Activated T-helper 17 cell treated with anti-CD3 and anti-CD28 coated beads, Interleukin-2, amount 50 U/mL, for 72 hours (primary cell): ENCODE data around the gene RD3L. TPM values are rescaled to one million over a fixed set of nuclear protein-coding genes. Genes with fewer than 3 reads are reported as not detected.
A peak's percentile ranks its signal among the peaks of the same experiment; 100 is the strongest.

Experiments
- ATAC-seq: fragments of 150-1000 bp; cut with Tn5 transposase; replicated peaks from 2 replicates; pipeline ENCODE4 v1.10.0; 2021; ENCODE audit warnings: mild to moderate bottlenecking, moderate library complexity
- H3K27ac Mint-ChIP-seq: one replicate; pipeline ENCODE4 v1.8.0; 2022; ENCODE audit warnings: mixed read lengths
- H3K27me3 Mint-ChIP-seq: one replicate; pipeline ENCODE4 v1.8.0; 2022; ENCODE audit warnings: mixed read lengths
- H3K36me3 Mint-ChIP-seq: one replicate; pipeline ENCODE4 v1.8.0; 2022; ENCODE audit warnings: low read depth, mild to moderate bottlenecking, mixed read lengths
- H3K4me1 Mint-ChIP-seq: one replicate; pipeline ENCODE4 v1.8.0; 2022; ENCODE audit warnings: mixed read lengths
- H3K4me3 Mint-ChIP-seq: one replicate; pipeline ENCODE4 v1.8.0; 2022; ENCODE audit warnings: mild to moderate bottlenecking, mixed read lengths
- H3K9me3 Mint-ChIP-seq: one replicate; pipeline ENCODE4 v1.8.0; 2022; ENCODE audit warnings: mixed read lengths
- total RNA-seq, 2 donors: library from RNA; stranded (reverse); gene quantifications; one replicate each; pipeline ENCODE4 v1.2.3, GENCODE V29; 2022

Gene RD3L
- total RNA-seq, 2 donors from 2014 or later = not detected

DNA sequence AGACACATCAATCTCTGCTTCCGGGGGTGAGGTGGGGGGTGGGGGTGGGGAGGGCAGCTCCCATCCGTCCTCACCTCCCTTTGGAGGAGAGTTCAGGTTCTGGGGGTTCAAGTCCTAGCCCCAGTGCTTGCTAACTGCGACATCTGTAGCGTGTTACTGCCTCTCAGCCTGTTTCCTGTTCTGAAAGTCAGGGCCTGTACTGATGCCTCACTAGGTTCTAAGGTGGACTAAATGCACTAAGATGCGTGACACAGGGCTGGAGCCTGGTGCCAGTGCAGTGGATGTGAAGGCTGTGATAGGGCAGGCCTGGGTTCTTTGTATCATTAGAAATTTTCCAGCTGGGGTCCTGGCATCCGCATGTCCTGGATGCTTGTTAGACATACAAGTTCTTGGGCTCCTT, 31.3 kb downstream of the RD3L start:
- H3K36me3 Mint-ChIP-seq = peaks cover 49% of the 10 kb centered on the region
- H3K9me3 Mint-ChIP-seq = no peaks in the 10 kb centered on the region
- H3K27me3 Mint-ChIP-seq = peaks cover 2% of the 10 kb centered on the region
- no peak overlapping the region for H3K4me3 Mint-ChIP-seq
- peaks cover 6% of the 10 kb centered on the region for H3K4me1 Mint-ChIP-seq
- ATAC-seq = no peak
- H3K27ac Mint-ChIP-seq = no peak overlapping the region

DNA sequence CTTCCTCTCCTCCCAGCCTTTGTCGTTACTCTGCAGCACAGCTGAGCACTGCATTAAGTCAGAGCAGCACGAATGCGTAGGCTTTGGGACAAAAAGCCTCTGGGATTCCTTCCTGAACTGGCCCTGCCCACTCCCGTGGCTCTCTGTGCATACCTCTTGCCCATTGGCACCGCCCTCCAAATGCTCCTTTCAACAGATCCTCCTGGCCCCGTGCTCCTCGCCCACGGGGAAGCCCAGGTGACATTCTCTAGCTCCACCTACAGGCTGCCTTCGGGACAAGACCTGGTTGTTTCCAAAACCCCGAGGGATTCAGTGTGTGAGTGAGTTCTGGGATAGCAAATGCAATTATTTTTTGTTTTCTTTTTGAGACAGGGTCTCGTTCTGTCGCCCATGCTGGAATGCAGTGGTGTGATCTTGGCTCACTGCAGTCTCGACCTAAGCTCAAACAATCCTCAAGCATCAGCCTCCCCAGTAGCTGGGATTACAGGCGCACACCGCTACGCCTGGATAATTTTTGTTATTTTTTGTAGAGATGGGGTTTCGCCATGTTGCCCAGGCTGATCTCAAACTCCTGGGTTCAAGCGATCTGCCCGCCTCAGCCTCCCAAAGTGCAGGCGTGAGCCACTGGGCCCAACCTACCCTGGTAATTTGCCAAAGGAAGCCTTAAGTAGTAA, 31.9 kb downstream of the RD3L start:
- H3K4me3 Mint-ChIP-seq = peak overlapping the region; percentile 16

DNA sequence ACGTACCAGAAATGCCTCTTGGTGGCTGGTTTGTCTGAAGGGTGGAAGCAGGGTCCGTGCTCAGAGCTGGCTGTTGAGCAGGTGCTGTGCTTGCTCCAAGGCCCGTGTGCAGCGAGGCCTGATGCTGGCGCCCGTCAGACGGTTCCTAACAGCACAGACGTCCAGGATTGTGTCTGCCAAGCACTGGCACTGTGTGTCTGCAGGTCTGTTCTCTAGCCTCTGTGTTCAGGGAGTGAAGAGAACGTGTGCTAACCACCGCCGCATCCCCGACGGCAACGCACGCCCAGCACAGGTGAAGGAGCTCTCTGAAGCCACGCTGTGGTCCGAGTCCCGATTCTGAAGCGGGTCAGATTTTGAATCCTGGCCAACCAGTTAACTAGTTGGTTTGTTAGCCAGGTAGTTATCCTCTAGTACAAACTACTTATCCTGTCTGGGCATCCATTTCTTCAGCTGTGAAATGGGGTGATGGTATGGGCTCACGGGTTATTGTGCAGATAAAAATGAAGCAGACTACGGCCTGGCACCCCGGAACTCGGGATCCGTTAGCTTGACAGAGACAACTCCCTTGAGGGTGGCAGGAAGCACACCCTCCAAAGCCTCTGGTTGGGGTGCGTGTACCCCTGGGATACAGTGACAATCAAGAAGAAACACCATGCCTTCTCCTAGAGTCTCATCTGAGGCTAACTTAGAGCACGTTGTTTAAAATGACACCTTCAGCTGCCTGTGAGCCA, 32.6 kb downstream of the RD3L start:
- peaks cover 3% of the 10 kb centered on the region for H3K27me3 Mint-ChIP-seq
- no peaks in the 10 kb centered on the region for H3K9me3 Mint-ChIP-seq
- H3K4me3 Mint-ChIP-seq = peak overlapping the region; percentile 16
- ATAC-seq = no peak
- H3K36me3 Mint-ChIP-seq = peaks cover 36% of the 10 kb centered on the region
- H3K4me1 Mint-ChIP-seq = peaks cover 6% of the 10 kb centered on the region
- peak overlapping the region; percentile 26 for H3K27ac Mint-ChIP-seq

More for the DNA sequence above, 31.9 kb downstream of the RD3L start:
- Mint-ChIP-seq H3K36me3 (peaks cover 43% of the 10 kb centered on the region), H3K4me1 (peaks cover 6% of the 10 kb centered on the region), H3K27ac (peak overlapping the region; percentile 26), H3K9me3 (no peaks in the 10 kb centered on the region), H3K27me3 (peaks cover 3% of the 10 kb centered on the region)
- peak; percentile 97 for ATAC-seq

DNA sequence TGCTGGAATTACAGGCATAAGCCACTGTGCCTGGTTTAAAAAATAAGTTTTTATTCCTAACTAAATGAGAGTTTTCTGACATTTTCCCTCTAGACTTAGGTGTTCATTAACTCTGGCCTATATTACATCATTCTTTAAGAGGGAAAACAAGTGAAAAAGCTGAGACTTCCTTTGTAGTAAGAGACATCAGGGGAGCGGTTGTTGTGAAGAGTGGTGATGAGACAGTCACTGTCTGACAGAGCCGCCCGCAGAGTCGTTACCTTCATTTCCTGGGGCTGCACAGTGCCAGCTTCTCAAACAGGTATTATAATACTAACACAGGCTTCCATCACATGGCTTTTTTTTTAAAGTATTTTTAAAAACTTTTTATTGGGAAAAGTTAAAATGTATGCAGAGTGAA, 33.7 kb downstream of the RD3L start:
- Mint-ChIP-seq H3K4me1 (peaks cover 6% of the 10 kb centered on the region), H3K36me3 (peaks cover 25% of the 10 kb centered on the region), H3K9me3 (no peaks in the 10 kb centered on the region), H3K27ac (no peak overlapping the region), H3K27me3 (peaks cover 3% of the 10 kb centered on the region), H3K4me3 (no peak overlapping the region)
- ATAC-seq = no peak

DNA sequence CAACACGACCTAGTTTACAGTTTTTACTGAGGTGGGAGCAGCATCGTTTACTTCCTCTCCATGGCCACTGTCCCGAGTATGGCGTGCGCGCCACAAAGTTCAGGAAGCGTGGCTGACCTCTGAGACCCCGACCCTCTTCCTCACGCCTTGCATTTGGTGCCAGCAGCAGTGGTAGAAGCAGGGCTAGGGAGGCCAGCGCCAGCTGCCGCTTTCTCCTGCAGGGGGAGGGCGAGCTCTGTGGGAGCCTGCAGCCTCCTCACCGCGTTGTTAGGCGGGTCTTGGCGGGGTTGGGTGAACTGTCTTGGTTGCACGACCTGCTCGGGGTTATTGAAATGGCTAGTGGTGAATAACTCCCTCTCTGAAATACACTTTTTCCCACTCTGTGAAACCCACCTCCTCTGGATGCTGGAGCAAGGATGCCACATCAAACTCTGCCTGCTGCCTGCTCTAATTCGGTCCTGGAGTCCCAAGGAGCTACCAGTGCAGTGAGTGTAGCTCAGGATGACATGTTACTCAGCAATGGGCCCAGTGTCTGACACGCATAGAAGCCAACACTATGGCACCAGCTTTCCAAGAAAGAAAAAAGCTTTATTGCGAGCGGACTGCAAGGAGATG, 36.4 kb downstream of the RD3L start:
- Mint-ChIP-seq H3K36me3 (peaks cover 6% of the 10 kb centered on the region), H3K4me3 (no peak overlapping the region), H3K27ac (no peak overlapping the region), H3K27me3 (peaks cover 3% of the 10 kb centered on the region), H3K9me3 (no peaks in the 10 kb centered on the region), H3K4me1 (peaks cover 6% of the 10 kb centered on the region)
- no peak for ATAC-seq

DNA sequence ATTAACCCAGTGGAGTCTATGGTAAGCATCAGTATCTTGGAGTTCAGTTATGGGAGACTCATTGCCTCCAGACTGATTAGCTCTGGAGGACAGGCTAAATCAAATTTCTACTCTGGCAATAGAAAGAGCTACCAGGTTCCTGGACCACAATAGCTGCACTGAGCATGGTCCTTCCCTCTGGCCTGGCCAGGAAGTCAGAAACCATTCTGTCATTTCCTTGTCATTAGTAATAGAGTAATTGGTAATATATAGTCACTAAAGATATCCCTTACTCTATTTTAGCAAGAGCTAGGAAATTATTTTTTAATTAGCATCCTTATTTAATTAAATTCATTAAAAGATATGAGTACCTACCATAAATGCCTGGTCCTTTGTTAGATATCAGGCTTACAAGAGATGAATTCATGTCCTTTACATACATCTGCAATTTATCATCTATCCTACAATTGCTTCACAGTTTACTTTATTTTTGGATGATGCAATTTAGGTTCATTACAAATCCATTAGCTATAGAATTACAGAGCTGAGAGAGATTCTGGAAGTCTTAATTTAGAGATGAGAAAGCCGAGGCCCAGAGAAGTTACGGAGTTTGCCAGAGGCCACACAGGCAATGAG, 37.7 kb downstream of the RD3L start:
- Mint-ChIP-seq H3K9me3 (no peaks in the 10 kb centered on the region), H3K36me3 (peaks cover 6% of the 10 kb centered on the region), H3K4me1 (no peaks in the 10 kb centered on the region), H3K27ac (no peak overlapping the region), H3K4me3 (no peak overlapping the region), H3K27me3 (peaks cover 3% of the 10 kb centered on the region)
- no peak for ATAC-seq

DNA sequence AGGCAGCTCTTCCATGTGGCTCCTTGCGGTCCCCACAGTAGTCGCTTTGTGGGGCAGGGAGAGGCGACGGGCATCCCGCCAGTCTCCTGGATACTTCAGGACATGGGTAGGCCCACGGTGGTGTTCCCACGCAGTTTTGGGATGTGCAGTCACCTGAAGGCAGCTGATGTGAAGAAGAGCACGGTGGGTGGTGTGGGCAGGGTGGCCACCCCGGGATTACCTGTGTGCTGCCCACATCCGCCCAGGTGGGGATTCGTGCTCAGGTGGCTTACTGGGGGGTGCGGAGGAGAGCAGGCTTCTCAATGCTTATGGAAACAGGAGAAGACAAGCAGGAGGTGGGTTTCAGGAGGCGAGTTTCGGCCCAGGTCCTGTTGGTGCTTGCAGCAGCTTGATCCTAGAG, 42.5 kb downstream of the RD3L start:
- Mint-ChIP-seq H3K27ac (no peak overlapping the region), H3K9me3 (no peaks in the 10 kb centered on the region), H3K4me1 (no peaks in the 10 kb centered on the region), H3K27me3 (no peaks in the 10 kb centered on the region), H3K4me3 (no peak overlapping the region), H3K36me3 (no peaks in the 10 kb centered on the region)
- ATAC-seq = no peak

DNA sequence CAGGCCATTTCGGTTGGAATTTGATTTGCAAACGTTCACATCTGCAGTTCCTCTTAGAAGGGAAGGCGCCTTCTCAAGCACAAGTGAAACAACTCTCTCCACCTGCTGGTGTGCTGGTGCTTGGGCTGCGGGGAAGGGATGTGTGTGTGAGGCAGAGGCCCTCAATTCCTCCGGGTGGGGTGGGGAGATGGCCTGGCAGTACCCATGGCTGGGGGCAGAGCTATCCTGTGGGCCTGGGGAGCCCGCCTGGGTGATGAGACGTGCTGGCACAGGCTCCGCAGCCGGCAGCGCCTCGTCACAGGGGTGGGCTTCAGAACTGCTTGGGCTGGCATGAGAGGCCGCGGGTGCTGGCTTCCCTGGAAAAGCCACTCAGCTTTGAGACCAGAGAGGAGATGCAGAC, 43.0 kb downstream of the RD3L start:
- H3K27me3 Mint-ChIP-seq = no peaks in the 10 kb centered on the region
- no peaks in the 10 kb centered on the region for H3K4me1 Mint-ChIP-seq
- H3K4me3 Mint-ChIP-seq = no peak overlapping the region
- no peaks in the 10 kb centered on the region for H3K36me3 Mint-ChIP-seq
- no peak overlapping the region for H3K27ac Mint-ChIP-seq
- no peak for ATAC-seq
- H3K9me3 Mint-ChIP-seq = no peaks in the 10 kb centered on the region

DNA sequence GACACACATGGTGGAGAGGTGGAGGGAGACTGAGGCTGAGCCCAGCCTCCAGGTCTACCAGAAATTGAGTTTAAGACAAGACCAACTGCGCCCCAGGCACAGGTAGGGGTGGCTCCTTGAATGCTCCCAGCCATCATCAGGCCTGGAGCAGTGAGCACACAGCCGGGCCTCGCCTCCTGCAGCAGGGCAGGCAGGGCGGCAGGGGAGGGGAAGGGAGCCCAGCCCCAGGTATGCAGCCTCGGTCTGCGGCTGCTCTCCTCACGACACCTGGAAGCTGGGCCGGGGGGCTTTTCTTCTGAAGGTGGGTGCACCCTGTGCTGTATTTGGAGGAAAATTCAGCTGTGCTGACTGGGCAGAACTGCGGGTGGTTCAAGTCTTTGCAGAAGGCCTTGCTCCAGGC, 43.6 kb downstream of the RD3L start:
- H3K27ac Mint-ChIP-seq = no peak overlapping the region
- ATAC-seq = no peak
- no peaks in the 10 kb centered on the region for H3K9me3 Mint-ChIP-seq
- no peak overlapping the region for H3K4me3 Mint-ChIP-seq
- H3K36me3 Mint-ChIP-seq = no peaks in the 10 kb centered on the region
- no peaks in the 10 kb centered on the region for H3K4me1 Mint-ChIP-seq
- no peaks in the 10 kb centered on the region for H3K27me3 Mint-ChIP-seq

DNA sequence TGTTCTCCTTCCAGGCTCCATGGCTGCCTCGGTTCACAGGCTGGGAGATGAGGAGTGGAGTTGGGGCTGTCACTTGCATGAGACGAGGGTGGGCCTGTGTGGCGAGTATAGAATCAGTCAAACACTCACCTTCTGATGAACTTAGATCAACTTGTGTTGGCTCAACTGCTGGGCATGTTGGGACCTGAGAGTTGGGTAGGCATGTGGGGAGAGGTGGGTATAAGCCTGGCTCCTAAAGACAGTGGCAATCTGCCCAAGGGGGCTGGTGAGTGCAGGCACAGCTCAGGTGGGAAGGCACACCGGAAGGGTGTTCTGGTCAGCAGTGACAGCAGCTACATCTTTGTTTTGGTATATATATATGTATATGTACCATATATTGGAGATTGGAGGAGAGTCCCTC, 44.1 kb downstream of the RD3L start:
- Mint-ChIP-seq H3K27ac (peak overlapping the region; percentile 64), H3K27me3 (no peaks in the 10 kb centered on the region), H3K4me3 (no peak overlapping the region), H3K9me3 (no peaks in the 10 kb centered on the region), H3K36me3 (no peaks in the 10 kb centered on the region), H3K4me1 (no peaks in the 10 kb centered on the region)
- no peak for ATAC-seq

DNA sequence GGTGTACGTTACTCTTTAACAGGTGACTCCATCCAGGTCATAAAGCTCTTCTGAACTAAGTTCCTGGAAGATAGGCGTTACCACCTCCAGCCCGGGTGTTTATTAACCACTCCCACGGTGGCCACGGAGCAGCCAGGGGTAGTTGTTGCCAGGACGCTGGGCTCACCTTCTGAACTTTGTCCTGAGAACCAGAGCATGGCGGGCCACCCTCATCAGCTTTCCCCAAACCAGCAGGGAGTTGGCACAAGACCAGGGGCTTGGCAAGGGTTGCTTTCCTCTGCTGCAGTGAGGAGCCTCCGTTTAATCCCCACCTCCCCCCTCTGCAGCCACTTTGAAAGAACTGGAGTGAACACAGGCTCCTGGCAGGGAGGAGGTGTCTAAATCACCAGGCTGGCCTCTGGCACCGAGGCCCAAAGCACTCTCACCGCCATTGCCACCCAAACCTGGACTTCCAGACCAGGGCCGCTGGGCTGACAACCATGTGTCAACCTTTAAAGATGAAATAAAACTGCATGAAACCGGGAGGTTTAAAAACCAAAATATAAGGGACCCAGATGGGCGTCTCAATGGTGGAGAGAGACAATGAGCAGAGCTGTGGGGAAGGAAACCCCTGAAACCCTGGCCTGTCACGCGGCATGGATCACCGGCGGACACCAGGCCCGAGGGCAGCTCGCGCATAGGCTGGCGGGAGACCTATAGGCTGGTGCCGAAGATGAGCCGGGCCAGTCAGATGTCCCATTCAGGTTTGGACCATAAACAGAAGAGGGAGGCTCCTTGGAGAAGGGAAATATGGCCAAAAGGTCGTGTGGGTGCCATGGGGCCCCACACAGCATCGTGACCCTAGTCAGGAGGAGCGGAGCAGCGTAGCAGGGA, 45.0 kb downstream of the RD3L start:
- ATAC-seq = no peak
- no peaks in the 10 kb centered on the region for H3K27me3 Mint-ChIP-seq
- no peaks in the 10 kb centered on the region for H3K36me3 Mint-ChIP-seq
- no peaks in the 10 kb centered on the region for H3K4me1 Mint-ChIP-seq
- H3K9me3 Mint-ChIP-seq = no peaks in the 10 kb centered on the region
- no peak overlapping the region for H3K27ac Mint-ChIP-seq
- no peak overlapping the region for H3K4me3 Mint-ChIP-seq

DNA sequence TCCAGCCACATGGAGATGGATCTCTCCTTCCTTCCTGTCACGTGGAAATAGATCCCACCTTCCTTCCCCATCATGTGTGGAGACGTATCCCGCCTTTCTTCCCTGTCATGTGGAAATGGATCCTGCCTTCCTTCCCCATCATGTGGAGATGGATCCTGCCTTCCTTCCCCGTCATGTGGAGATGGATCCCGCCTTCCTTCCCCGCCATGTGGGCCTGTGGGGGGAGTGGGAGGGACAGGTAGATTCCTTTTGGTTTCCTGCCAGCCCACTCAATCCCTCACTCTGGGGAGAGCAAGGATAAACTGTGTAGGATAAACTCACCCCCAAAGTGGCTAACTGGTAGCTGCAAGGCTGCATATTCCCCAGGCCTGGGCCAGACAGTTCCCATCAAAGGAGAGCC, 45.8 kb downstream of the RD3L start:
- H3K36me3 Mint-ChIP-seq = no peaks in the 10 kb centered on the region
- no peak overlapping the region for H3K4me3 Mint-ChIP-seq
- H3K4me1 Mint-ChIP-seq = no peaks in the 10 kb centered on the region
- H3K27ac Mint-ChIP-seq = no peak overlapping the region
- no peaks in the 10 kb centered on the region for H3K27me3 Mint-ChIP-seq
- no peaks in the 10 kb centered on the region for H3K9me3 Mint-ChIP-seq
- ATAC-seq = no peak

DNA sequence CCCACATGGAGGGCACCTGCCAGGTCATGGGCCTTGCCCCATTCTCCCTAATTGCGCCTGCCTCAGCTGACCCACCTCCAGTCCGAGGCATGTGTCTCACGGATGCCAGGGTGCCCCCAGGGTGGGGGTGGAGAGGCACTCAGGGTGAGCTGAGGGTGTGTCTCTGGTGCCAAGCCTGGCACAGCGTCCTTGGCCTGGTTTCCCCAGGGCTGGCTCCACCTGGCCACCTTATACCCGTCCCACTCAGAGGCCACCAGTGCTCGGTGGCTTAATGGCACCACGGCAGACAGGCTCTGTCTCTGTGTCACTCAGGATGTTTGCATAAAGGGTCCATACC, 47.6 kb downstream of the RD3L start:
- no peak overlapping the region for H3K4me3 Mint-ChIP-seq
- no peak overlapping the region for H3K27ac Mint-ChIP-seq
- H3K9me3 Mint-ChIP-seq = no peaks in the 10 kb centered on the region
- H3K4me1 Mint-ChIP-seq = no peaks in the 10 kb centered on the region
- no peaks in the 10 kb centered on the region for H3K36me3 Mint-ChIP-seq
- no peak for ATAC-seq
- H3K27me3 Mint-ChIP-seq = no peaks in the 10 kb centered on the region

DNA sequence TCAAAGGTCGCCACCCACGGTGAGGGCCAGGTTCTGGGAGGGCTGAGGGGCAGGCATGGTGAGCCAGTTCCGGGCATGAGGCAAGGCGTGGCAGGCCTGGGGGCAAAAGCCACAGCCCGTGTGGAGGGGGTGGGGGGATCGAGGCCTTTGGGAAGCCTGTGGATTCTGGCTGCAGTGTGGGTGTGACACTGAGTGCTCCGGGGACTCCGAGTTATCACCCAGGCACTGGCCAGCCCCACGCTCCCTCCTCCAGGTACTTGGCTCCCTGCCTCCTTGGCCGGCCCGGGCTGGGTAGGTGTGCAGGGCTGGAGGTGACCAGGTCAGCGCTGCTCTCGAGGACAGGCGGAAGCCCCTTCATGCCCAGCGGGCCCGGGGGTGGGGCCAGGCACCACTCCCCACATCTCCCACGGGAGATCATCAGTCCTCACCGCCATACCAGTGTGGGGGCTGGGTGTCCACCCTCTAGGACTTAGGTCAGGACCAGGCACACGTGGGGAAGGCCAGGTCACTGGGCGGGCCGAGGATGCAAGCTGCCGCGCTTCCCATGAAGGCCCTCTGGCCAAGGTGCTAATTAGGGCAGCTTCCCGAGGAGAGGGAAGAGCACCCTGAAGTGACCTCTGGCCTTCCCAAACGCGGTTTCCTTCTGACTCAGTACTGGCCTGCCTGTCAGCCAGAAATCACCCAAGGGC, 48.2 kb downstream of the RD3L start:
- Mint-ChIP-seq H3K36me3 (no peaks in the 10 kb centered on the region), H3K27ac (no peak overlapping the region), H3K4me1 (no peaks in the 10 kb centered on the region), H3K4me3 (no peak overlapping the region), H3K9me3 (no peaks in the 10 kb centered on the region), H3K27me3 (no peaks in the 10 kb centered on the region)
- ATAC-seq = no peak
